ENCODE data around the gene DRC7.

DNA sequence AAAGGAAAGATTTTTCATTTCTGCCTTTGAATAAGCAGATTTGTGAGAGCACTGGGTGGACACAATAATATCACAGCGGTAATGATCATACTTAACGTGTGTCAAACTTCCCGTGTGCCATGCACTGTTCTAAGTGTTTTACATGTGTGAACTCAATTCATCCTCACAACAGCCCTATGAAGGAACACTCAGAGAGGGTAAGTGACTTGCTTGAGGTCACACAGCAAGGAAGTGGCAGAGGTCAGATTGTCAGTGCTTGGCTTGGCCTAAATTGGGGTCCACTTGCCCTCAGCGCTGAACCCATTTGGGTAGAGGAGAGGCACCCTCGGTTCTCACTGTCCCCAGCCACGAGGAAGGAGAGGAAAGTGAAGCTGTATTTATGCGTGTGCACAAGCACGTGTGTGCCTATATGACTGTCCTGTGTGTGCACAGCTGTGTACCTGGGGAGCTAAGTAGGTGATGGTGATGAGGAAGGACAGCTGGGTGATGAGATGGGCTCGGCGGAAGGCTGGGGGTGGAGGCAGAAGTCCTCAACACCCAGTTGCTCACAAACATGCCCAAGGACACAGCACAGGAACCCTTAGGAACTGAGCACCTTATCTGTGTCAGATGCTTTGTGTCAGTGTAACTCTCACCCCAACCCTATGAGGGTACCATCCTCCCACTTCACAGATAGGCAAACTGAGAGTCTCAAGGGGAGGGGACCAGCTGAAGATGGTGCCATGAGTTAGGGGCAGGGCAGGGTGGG is 36.3 kb upstream of the DRC7 start:
- TF ChIP-seq CTCF (IDR thresholded peaks at IDR 0.05) (no peak), POLR2A (IDR thresholded peaks at IDR 0.05) (no peak)

Measured in esophagus squamous epithelium (tissue), 4 donors.